ENCODE data around the gene CD37.
"Not testable (repeated sequence)": the region's sequence is repeated elsewhere in the genome, so short reads cannot be mapped to it uniquely, and the experiment has no call there.

- TF ChIP-seq EZH2 (IDR thresholded peaks at IDR 0.05); POLR2AphosphoS5 (IDR thresholded peaks at IDR 0.05; ENCODE audit: borderline replicate concordance, low read depth, low read length): not testable (repeated sequence)
These were observed 38.0 kb downstream of the CD37 start for GRCh38 chr19:49373174-49373573.
